D341Med (cell line): Measurements from ENCODE around the gene LCMT1.
"Not testable (repeated sequence)": the region's sequence is repeated elsewhere in the genome, so short reads cannot be mapped to it uniquely, and the experiment has no call there.

Source experiments
- DNase-seq: peaks from one replicate; pipeline ENCODE4 v3.0.0; 2012; ENCODE audit warnings: low spot score

The LCMT1 gene

DNA sequence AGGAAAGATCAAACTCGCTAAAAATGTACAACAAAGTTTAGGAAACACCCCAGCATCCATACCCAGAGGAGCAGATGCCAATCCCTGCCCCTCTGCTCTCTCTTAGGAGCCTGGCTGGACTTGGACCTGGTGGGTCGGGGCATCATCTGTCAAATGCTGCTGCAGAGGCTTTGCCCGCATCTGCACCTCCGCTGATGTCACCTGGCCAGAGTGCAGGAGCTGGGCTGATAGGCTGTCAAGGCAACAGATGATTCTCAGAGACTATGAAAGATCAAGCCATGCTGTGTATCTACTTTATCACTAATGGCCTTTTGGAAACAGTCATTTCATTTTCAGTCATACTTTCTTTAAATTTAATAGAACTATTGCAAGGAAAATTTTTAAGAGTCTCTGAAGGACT, 15.9 kb upstream of the LCMT1 start:
- DNase-seq: no peak

DNA sequence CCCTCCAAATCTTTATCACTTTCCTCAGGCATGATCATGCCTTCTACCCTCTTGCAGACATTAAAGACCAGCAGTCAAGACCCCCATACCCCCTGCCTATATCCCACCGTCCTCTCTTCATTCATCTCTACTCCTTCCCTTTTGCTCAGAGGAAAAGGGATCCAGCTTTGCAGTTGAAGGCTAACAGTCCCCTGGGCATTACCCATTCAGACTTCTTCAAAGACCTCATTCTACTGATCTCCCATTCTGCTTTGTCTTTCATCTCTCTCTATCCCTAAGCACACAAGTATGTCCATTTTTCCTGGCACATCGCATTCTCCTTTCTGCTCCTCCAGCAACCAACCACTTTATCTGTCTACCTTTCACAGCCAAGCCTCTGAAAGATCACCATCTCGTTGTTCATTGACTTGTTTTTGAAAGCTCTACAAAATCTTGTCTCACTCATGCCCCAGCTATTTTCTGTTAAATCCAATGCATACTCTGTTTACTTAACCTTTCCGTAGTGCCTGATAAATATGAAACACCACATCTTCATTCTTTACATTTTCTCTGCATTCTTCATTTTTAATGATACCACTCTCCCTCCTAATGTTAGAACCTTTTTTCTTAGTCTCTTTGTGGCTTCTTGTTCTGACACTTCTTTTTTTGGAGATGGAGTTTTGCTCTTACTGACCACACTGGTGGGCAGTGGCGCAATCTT, 14.1 kb upstream of the LCMT1 start:
- no peak for DNase-seq

DNA sequence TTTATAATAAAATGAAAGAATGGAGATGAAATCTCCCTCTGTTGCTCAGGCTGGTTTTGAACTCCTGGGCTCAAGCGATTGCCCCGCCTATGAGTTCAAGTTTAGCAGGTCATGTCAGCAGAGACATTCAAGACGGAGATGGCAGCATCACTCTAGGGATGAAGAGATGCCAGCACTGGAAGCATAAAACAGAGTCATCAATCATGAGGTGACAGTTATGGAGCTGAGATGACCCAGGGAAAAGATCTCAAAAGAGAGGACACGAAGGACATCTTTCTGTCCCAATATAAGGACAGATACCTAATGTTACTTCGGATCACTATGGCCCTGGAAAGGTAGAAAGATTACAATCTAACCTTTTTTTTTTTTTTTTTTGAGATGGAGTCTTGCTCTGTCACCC, 11.0 kb upstream of the LCMT1 start:
- no peak for DNase-seq

DNA sequence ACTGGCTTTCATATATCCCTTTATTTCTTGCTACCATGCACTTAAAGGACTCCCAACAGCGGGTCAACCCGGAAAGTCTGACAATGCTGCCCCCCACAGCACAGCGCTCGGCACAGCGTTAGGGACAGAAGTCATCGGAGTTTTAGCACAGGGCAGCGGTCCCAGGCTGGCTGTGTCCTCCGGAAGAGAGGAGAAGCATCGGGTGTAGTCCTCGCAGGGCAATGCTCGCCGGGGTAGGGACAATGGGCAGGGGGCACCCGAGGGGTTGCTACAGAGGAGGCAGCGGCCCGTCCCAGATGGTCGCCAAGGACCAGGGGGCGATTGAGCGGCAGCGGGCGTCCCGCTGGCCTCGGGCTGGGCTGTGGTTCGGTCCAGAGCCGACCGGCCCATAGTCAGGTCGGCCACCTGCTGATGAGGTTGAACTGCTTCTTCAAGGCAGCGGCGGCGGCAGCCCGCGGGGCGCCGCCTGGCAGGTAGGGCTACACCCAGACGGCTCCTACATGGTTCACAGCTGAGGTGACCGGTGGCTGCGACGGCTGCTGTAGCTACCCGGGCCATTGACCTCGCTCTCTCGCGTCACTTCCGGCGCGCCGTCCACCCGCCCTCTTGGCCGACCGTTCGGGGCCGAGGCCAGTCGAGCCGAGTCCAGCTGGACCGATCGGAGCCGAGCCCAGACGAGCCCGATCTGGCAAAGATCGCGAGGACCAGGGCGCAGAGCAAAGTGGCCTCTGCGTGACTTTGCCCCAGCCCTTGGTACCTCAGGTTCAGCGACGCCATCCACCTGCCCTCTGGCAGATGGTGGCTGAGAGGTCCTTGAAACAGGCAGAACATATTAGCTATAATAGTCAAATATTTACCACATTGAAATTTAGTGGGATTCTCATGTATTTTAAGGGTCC, 4.7 kb upstream of the LCMT1 start:
- peak; percentile 79 for DNase-seq

DNA sequence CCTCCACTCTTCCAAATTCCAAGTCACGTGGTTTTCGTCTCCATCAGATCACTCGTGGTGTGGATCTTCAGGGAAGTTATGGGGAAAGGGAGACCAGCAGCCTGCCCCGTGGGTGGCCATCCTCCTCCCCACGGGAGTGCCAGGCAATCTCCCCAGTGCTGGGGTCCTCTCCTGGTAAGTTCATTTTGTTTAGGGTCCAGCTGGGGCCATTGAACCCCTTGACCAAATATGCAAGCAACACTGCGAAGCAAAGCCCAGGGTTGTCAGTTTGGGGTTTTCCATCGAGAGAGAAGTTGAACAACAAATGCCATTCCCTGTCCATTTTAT, 4.1 kb upstream of the LCMT1 start:
- no peak for DNase-seq

DNA sequence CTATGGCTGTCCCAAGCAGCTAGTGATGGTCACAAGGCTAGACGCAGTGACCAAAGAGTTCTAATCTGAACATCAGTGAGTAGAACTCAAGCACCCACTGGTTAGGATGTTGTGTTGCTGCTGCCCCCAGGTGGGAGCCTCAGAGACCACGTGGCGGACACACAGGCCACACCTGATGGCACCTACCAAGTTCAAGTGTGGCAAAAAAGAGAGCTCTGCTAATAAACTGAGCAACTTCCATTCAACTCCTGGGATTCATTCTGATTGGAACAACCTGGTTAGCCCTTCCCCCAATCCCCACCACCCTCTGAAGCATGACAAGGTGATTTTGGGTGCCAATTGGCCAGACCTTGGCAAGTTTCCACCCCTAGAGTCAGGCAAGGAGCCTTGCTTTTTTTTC, 3.5 kb upstream of the LCMT1 start:
- DNase-seq: no peak

DNA sequence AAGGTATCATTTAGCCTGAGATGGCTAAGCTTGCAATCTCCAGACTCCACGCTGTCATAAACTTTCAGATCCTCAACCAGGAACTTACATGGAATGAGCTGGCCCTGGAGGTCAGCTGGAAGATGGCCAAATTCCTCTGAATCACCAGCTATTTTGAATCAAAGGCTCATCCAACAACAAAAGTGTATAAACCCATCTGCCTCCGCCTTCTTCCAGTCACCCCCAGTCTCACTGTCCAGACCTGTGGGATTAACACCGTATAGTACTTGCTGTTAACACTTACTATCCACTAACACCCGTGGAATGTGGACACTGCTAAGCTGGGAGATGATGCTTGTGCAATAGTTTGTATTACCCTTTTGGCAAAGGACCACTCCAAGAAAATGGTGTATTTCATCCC, 1.9 kb upstream of the LCMT1 start:
- no peak for DNase-seq

DNA sequence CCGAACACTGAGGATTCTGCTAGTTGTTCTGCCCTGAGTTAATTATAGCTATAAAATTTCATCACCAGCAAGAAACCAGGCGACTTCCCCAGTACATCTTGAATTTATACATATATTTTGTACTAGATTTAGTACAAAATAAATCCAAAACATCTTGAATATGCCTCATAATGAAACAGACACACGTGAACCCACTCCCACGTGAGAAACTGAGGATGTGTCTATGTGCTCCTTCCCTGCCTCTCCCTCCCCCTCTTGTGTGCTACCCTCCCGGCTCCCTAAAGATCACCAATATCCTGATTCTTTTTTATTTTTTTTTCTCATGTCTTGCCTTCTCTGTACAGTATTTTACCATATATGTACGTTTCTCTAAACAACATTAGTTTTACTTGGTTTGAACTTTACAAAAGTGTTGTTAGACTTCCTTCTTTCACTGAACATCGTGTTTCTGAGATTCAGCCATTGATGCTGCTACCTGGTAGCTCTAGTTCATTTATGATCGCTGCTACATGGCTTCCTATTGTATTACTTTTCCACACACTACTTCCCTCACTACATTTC, 1.1 kb upstream of the LCMT1 start:
- DNase-seq: no peak

DNA sequence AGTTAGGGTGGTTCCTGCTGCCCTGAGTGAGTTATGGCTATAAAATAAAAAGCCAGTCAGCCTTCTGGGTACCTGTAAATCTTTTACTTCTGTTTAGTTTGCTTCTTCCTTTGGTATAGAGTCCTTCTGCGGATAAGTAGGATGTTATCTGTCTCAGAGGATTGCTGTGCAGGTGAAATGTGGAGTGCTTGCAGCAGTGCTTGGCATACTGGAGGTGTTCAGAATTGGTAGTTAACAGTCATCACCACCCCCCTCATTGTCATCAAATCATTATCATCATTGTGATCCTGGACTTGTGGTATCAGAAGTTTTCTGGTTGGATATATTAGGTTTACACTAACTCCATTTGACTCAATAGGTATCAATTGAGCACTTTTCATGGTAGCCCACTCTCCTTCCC, 2.6 kb downstream of the LCMT1 start:
- DNase-seq: no peak

DNA sequence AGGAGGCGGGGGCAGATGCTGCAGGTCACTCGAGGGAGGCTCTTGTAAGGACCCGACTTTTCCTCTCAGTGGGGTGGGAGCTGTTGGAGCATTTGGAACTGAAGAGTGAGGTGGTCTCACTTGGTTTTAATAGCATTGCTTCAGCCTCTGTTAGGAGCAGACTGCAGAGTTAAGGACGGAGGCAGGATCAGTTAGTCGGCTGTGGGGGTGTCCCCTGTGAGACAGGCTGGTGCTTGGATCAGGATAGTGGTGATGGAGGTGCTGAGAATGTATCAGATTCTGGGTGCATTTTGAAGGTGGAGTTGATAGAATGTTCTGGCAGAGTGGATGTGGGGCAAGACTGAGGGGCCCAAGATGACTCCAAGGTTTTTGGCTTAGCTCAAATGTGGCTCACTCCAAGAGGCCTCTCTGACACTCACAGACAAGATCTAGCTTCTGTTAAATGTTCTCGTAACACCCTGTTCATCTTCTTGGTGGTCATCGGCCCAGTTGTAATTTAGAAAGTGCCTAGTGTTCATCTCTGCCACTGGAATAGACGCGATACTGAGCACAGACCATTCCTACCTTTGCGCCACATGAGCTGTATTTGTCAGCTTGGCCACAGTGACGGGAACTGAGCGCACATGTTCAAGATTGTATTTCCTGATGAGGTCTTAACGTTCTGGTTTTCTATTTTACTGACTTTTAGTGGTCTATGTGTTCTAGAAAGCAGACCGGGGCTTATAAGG, 7.5 kb downstream of the LCMT1 start:
- DNase-seq: no peak

DNA sequence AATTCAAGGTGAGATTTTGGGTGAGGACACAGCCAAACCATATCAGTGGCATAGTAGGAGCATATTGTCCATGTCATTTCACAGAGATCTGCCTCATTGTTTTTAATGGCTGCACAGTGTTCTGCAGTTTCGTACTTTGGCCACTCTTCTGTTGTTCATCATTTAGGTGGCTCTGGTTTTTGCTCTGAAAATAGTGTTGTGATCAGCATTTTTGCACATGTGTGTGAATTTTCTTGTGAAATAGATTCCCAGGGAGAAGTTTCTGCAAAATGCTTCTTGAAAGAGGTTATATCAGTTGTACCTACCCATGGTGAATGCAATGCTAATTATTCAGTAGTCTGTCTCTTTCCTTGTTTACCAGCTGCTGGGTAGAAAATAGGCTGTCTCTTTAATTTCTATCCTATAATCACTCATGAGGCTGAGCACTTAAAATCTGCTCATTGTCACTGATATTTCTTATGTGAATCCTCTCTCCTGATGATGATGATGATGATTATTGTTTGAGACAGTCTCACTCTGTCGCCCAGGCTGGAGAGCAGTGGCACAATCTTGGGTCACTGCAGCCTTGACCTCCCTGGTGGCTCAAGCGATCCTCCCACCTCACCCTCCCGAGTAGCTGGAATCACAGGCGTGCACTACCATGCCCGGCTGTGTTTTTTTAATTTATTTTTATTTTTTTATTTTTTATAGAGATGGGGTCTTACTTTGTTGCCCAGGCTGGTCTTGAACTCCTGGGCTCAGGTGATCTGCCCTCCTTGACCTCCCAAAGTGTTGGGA, 10.5 kb downstream of the LCMT1 start:
- DNase-seq: no peak

DNA sequence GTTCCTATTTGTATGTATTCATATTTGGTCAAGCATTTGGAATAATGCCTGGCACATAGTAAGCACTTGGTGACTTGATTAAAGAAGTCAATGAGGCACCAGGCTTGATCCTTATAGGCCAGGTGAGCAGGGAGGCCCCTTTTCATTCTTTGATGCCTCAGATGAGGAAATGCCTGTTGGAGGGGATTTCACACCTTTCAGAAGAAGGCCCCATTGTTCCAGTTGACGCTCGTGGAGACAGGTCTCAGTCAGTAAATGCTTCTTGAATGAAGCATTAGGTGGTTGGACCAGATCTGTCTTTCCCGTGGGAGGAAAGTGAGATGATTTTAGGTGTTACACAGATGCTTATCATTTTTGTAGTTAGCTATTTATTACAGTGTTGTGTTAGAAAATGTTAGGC, 13.0 kb downstream of the LCMT1 start:
- no peak for DNase-seq

DNA sequence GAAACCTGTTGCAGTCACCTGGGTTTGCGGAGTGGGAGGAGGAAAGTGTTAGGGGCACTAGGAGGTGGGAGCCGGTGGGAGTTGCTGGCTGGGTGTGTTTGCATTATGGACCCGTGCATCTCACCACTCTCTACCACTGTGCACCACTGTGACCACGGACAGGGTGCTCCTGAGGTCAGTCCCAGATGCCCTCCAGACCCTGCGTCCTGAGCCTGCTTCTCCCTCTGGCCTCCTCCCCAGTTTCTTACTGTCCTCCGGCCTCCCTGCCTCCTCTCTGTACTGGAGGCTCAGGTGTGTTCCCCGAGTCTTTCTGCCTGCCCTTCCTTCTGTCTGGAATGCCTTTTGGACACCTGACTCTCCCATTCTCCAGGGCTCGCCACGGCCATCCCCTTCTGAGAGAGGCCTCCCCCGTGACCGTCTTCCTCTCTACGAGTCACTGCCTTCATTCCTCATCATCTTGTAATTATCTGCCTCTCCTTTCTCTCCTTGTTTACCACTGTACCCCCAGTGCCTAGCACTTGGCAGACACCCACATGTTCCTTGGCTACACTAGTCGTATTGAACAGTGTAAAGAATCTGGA, 14.6 kb downstream of the LCMT1 start:
- not testable (repeated sequence) for DNase-seq

DNA sequence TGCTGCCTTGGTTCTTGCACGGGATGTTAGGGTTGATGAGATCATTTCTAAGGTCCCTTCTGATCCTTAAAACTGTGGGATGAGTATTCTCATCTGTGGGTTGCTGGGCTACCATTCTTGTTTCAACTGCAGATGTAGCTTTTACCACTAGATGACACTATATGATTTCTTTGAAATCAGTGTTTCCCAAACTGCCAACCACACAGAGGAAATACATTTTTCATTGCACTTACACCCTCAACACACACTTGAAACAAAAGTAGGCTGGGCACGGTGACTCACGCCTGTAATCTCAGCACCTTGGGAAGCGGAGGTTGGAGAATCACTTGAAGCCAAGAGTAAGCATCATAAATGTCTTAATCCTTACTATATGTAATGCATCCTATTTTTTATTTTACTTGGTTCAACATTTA, 15.3 kb downstream of the LCMT1 start:
- DNase-seq: peak; percentile 41

DNA sequence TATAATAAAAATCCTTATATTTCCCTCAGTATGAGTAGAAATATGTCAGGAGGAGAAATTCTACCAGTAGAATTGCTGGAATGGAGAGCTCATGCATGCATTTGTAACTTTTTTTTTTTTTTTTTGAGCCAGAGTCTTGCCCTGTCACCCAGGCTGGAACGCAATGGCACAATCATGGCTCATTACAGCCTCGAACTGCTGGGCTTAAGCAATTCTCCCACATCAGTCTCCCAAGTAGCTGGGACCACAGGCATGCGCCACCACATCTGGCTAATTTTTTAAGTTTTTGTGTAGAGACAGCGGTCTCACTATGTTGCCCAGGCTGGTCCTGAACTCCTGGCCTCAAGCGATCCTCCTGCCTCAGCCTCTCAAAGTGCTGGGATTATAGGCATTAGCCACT, 21.2 kb downstream of the LCMT1 start:
- DNase-seq: not testable (repeated sequence)

DNA sequence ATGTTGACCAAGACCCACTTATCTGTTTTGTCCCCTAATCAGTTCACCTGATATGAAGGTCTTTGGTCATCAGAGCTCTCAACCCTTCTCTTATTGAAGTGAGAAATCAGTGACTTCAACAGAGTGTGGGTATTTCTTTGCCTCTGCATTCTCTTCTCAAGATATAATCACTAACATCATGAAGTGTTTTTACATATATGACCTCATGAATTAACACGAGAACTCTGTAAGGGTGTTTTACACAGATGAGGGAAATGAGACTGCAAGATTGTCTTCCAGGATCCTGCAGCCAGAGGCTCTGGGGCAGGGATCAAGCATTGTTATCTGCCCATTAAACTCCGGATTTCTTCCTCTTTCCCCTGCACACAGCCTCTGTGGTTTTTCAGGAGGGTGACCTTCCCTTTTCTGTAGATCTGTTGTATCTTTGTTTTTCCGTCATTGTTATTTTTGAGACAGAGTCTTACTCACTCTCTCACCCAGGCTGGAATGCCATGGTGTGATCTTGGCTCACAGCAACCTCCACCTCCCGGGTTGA, 22.7 kb downstream of the LCMT1 start:
- DNase-seq: no peak

DNA sequence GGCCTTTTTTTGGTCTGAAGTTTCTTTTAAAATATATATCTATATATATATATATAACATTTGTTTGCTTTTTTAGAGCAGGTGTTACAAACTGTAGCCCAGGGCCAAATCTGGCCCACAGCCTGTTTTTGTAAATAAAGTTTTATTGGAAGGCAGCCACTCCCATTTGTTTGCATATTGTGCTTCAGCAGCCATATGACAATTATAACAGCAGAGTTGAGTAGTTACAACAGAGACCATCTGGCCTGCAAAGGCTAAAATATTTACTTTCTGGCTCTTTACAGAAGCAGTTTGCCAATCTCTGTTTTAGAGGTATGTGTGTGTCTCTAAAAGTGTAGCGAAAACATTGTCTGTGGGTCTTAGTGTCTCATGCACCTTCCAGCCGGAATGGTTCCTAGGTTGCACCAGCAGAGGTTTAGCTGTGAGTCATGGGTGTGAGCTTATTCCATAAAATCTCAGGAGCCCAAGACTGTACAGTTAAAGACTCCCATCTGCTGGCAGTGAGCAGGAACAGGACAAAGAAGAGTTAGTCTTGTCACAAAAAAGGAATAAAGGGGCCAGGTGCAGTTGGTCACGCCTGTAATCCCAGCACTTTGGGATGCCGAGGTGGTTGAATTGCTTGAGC, 23.8 kb downstream of the LCMT1 start:
- DNase-seq: peak; percentile 34

DNA sequence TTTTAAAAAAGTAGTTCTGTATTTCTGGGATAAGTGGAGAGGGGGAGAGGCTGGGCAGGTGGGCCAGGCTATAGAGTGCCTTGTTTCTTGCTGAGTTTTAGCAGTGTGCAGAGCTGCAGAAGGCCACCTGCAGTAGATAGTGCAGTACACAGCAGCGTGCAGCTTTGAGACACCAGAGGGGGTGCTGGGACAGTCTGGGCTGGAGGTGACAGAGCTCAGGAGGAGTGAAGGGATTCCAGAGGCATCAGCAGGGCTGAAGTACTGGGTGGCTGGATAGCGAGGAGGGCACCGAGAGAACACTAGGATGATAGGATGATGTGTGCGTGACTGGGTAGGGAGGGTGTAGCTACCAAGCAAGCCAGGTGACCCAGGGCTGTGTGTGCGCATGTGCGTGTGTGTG, 26.6 kb downstream of the LCMT1 start:
- DNase-seq: no peak

DNA sequence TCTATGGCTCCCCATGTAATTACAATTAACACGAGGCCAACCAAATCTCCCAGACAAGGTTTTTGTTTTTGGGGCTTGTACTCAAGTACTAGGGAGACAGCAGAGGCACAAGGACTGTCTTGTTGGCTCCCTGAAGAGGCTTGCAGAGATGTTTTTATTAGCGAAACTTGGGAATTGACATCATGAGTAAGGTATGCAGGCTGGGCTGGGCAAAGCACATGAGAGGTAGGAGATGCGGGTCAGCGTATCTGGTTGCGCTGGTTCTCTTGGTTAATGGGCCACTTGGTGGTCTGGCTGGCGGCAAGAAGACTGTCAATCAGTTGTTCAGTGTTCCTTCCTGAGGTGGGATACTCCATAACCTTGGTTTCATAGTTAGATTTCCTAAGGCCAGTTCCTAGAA, 28.9 kb downstream of the LCMT1 start:
- no peak for DNase-seq

DNA sequence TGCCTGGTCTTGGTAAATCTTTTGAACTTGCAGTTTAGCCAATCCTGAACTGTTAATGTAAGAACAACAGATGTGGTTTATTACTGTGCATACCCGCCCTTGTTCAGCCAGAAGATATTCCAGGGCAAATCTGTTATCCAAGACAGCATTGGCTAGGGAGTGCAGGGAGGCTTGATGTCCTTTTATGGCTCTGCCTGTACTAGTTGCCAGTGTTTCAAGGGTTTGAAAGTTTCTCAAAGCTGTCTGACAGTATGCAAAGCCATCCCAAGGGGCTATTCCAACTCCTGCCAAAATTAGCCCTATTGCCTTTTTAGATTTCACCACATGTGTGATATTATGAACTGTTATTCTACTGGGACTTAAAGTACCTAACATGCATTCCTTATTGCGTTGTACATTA, 30.1 kb downstream of the LCMT1 start:
- DNase-seq: no peak

DNA sequence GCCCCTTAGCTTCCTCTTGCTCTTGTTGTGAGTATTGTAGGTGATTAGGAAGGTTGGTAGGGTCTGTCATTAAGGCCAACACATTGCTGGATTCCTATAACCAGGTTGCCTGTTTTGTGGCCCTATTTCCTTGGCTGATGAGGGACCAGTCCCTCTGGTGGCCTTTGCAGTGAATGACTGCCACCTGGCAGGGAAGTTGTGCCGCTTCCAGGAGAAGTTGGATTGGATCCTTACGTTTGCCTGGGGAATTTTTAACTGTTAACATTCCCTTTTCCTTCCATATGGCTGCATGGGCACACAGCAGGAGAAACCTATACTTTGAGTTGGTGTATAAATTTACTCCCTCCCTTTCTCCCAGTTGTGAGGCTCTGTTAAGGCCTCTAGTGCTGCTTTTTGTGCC, 32.4 kb downstream of the LCMT1 start:
- DNase-seq: peak; percentile 39
